K562 (cell line): ENCODE measurements around the gene TMEM117. TPM values are rescaled to one million over a fixed set of nuclear protein-coding genes. Genes with fewer than 3 reads are reported as not detected.

Source experiments
- ATAC-seq: fragments of 200-7000 bp; cut with Tn5 transposase; 3 replicates; pipeline ENCODE4 v1.9.1; 2020; ENCODE audit warnings: moderate library complexity
- BruUV-seq: library from RNA; stranded (reverse); fragments of 400-500 nt; replicated peaks from 2 replicates; lab custom pipeline; 2021; lab: Mats Ljungman, UMichigan
- CTCF ChIA-PET: fragments of 300-600 bp; formaldehyde crosslinking; extraction: SDS; loops from one replicate; lab custom pipeline; 2021; ENCODE audit warnings: low intra/inter-chr PET ratio; lab: Yijun Ruan, JAX
- POLR2A ChIA-PET: fragments of 300-600, 350-650 bp; sonication (Branson Sonifier 250); formaldehyde crosslinking; extraction: SDS; loops from one replicate; lab custom pipeline; 2021; ENCODE audit warnings: antibody characterized with exemption, inconsistent platforms; lab: Yijun Ruan, JAX
- DNase-seq, 4 experiments: peaks; one replicate each; pipeline versions ENCODE4 v3.0.0 to v3.0.0-alpha.2; 2011 to 2018; ENCODE audit warnings: low spot score in 3 of 4, mixed read lengths in 3 of 4; ENCODE audit errors: extremely low read depth in 1 of 4
- FAIRE-seq: peaks from 2 replicates; lab custom pipeline; 2011; peaks lifted over from hg19 to GRCh38; lab: Jason Lieb, UNC
- H2AFZ ChIP-seq: 2 replicates; pipeline ENCODE4 v1.6.0; 2011; ENCODE audit warnings: low read depth, low read length, control low read depth, inconsistent platforms
- H3K27ac ChIP-seq: fragments of 200-600 bp; 3 replicates; pipeline ENCODE4 v1.8.0; 2011; ENCODE audit warnings: low read depth, mild to moderate bottlenecking, control low read depth, inconsistent platforms, low read length, moderate library complexity, mixed read lengths; ENCODE audit errors: extremely low read depth
- H3K27me3 ChIP-seq, 2 experiments: fragments of 300-600 bp in 1 of 2; 2 replicates in 1 of 2; 3 replicates in 1 of 2; pipeline versions ENCODE4 v1.6.0 to v1.8.0; 2011; ENCODE audit warnings: inconsistent platforms in 2 of 2, low read length in 2 of 2, mild to moderate bottlenecking in 1 of 2, mixed read lengths in 1 of 2, moderate library complexity in 1 of 2; ENCODE audit not compliant: control insufficient read depth in 2 of 2, insufficient read depth in 2 of 2
- H3K36me3 ChIP-seq: fragments of 300-600 bp; 3 replicates; pipeline ENCODE4 v1.8.0; 2011; ENCODE audit warnings: mild to moderate bottlenecking, low read length, inconsistent platforms; ENCODE audit not compliant: control insufficient read depth, insufficient read depth
- H3K4me1 ChIP-seq, 2 experiments: fragments of 200-600 bp in 1 of 2; replicated peaks in 1 of 2; 2 replicates in 1 of 2; 3 replicates in 1 of 2; pipeline versions ENCODE4 v1.5.1 to v1.8.0; 2011; ENCODE audit warnings: inconsistent platforms in 2 of 2, low read length in 2 of 2, mild to moderate bottlenecking in 1 of 2, mixed read lengths in 1 of 2, moderate library complexity in 1 of 2; ENCODE audit not compliant: control insufficient read depth in 2 of 2, insufficient read depth in 2 of 2
- H3K4me2 ChIP-seq: 2 replicates; pipeline ENCODE4 v1.6.1; 2011; ENCODE audit warnings: low read length, control low read depth, inconsistent platforms, mixed read lengths; ENCODE audit not compliant: insufficient read depth
- H3K4me3 ChIP-seq: fragments of 200-600 bp; sonication (generic), shearing (Covaris generic); 2 replicates; pipeline ENCODE4 v1.5.1; 2016; ENCODE audit warnings: control low read depth, inconsistent platforms
- H3K79me2 ChIP-seq: fragments of 200-600 bp; 3 replicates; pipeline ENCODE4 v1.8.0; 2011; ENCODE audit warnings: low read length, inconsistent platforms; ENCODE audit not compliant: control insufficient read depth, insufficient read depth
- H3K9ac ChIP-seq, 2 experiments: 2 replicates each; pipeline versions ENCODE4 v1.6.0 to v1.6.1; 2011; ENCODE audit warnings: low read depth in 2 of 2, low read length in 2 of 2, control low read depth in 1 of 2, inconsistent platforms in 1 of 2, mild to moderate bottlenecking in 1 of 2, mixed read lengths in 1 of 2; ENCODE audit not compliant: insufficient read depth in 1 of 2
- H3K9me1 ChIP-seq: one replicate; pipeline ENCODE4 v1.6.0; 2011; ENCODE audit warnings: inconsistent platforms, mild to moderate bottlenecking, low read length, moderate library complexity; ENCODE audit not compliant: control insufficient read depth, insufficient read depth
- H3K9me3 ChIP-seq: replicated peaks from 2 replicates; pipeline ENCODE4 v1.5.1; 2011; ENCODE audit warnings: low read depth, low read length, inconsistent platforms; ENCODE audit not compliant: control insufficient read depth, insufficient read depth
- H4K20me1 ChIP-seq: replicated peaks from 2 replicates; pipeline ENCODE4 v1.6.1; 2011; ENCODE audit warnings: low read length, inconsistent platforms, mixed read lengths; ENCODE audit not compliant: control insufficient read depth, insufficient read depth
- AFF4 ChIP-seq: sonication (generic); formaldehyde crosslinking; IDR thresholded peaks from 2 replicates; pipeline ENCODE4 v1.8.0; 2023; ENCODE audit warnings: mild to moderate bottlenecking, missing genetic modification reagents
- ELF1 ChIP-seq: fragments of 200-800 bp; sonication (Bioruptor generic); IDR thresholded peaks from 2 replicates; pipeline ENCODE4 v1.6.1; 2016; ENCODE audit warnings: missing genetic modification characterization, missing compliant biosample characterization
- MTA3 ChIP-seq: fragments of 450-650 bp; formaldehyde crosslinking; IDR thresholded peaks from 2 replicates; pipeline ENCODE4 v1.6.1; 2017; ENCODE audit warnings: mild to moderate bottlenecking, borderline replicate concordance
- SREBF1 ChIP-seq: fragments of 150-350 bp; IDR thresholded peaks from 2 replicates; pipeline ENCODE4 v1.6.1; 2014; ENCODE audit warnings: antibody characterized with exemption, low read depth, low read length, borderline replicate concordance
- TCF3 ChIP-seq: sonication (generic); formaldehyde crosslinking; IDR thresholded peaks from 2 replicates; pipeline ENCODE4 v1.4.0; 2020; ENCODE audit warnings: mild to moderate bottlenecking, missing genetic modification reagents
- THRB ChIP-seq: fragments of 450-650 bp; formaldehyde crosslinking; conservative IDR thresholded peaks from 2 replicates; pipeline ENCODE4 v1.4.0; 2022; ENCODE audit warnings: mild to moderate bottlenecking, missing genetic modification characterization
- TSC22D4 ChIP-seq: fragments of 450-650 bp; IDR thresholded peaks from 2 replicates; pipeline ENCODE4 v1.6.1; 2016; ENCODE audit warnings: missing genetic modification characterization, missing biosample characterization, control low read depth
- WGBS: fragments of 100-300 bp; shearing (Covaris generic); methylation state at CpG from one replicate; pipeline ENCODE4 v1.1.6; 2016; ENCODE audit warnings: low coverage, mixed read lengths; ENCODE audit not compliant: insufficient coverage; ENCODE audit errors: missing lambda C conversion rate; 5-methylcytosine and 5-hydroxymethylcytosine counted together
- in situ Hi-C: fragments of 300-500 bp; cut with MboI; formaldehyde crosslinking; loops from 4 replicates; pipeline ENCODE4 v1.15.0; 2018; ENCODE audit warnings: inconsistent platforms, mixed read lengths
- intact Hi-C: fragments of 100-400 bp; cut with micrococcal nuclease; formaldehyde crosslinking; loops from 2 replicates; pipeline ENCODE4 v1.14.2; 2022
- polyA plus RNA-seq, 8 experiments: library from polyadenylated mRNA; depleted of rRNA in 4 of 8; stranded (reverse) in 5 of 8; unstranded in 3 of 8; fragments of >200 nt; fragmentation: Nextera tagmentation in 2 of 8; fragmentation: Illumina TruSeq in 1 of 8; extraction: Ambion mirVana in 2 of 8; extraction: Trizol in 1 of 8; gene quantifications; 2 replicates each; pipeline versions ENCODE4 v1.2.1 to v1.2.3, GENCODE V29; 2011 to 2014; ENCODE audit warnings: inconsistent platforms in 1 of 8, missing spikeins in 1 of 8
- total RNA-seq, 7 experiments: library from RNA; depleted of rRNA in 6 of 7; stranded (reverse); fragments of >200 nt in 6 of 7; fragmentation: Illumina TruSeq in 2 of 7; extraction: Trizol in 2 of 7; gene quantifications; 2 replicates each; pipeline versions ENCODE4 v1.2.1 to v1.2.3, GENCODE V29; 2011 to 2021; ENCODE audit warnings: low replicate concordance in 1 of 7
- TF ChIP-seq, protein P1 (sequence below), 2 experiments: fragments of 450-650 bp in 1 of 2; sonication (generic) in 1 of 2; formaldehyde crosslinking in 1 of 2; IDR thresholded peaks in 1 of 2; conservative IDR thresholded peaks in 1 of 2; 2 replicates each; pipeline versions ENCODE4 v1.6.1 to v1.8.1; 2016 to 2023; ENCODE audit warnings: mild to moderate bottlenecking in 2 of 2, moderate library complexity in 2 of 2, inconsistent platforms in 1 of 2, missing genetic modification reagents in 1 of 2
- TF ChIP-seq, protein P2 (sequence below): fragments of 250-450 bp; sonication (Bioruptor Pico); IDR thresholded peaks from 2 replicates; pipeline ENCODE4 v1.8.0; 2021; ENCODE audit warnings: moderate library complexity, mild to moderate bottlenecking, inconsistent platforms

The TMEM117 gene
- total and polyA plus RNA-seq, 9 of the 15 experiments (the other 6 are each of a cell fraction or from before 2014, with no cell fraction given) = 0.31 to 2.8 (median 1.0) TPM

DNA sequence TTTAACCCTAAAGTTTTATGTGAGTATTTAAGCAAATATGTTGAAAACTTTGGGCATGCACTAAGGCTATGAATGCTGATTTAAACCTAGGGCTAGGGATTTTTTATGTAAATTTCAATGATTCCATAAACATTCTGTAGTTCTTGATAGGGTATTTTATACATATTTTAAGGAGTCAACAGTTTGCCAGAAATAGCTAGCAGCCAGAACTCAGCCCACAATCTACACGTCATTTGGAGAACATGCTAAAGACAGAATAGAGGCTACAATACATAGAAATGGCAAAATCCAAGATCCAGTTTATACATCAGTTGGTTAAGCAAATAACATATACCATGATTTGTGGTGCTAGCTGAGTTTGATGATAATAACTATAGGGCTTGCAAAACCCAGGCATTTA is 184.7 kb downstream of the TMEM117 start (continued):
- TF ChIP-seq AFF4 (CRISPR knock-in tag) (no peak), TCF3 (no peak)

- Histone ChIP-seq H3K27ac (no peak overlapping the region), H3K36me3 (no peaks in the 10 kb centered on the region), H4K20me1 (no peaks in the 10 kb centered on the region), H3K79me2 (no peaks in the 10 kb centered on the region), H3K4me3 (no peak overlapping the region), H3K9ac (no peak overlapping the region), H3K4me2 (no peak overlapping the region), H3K4me1 (no peaks in the 10 kb centered on the region), H3K9me1 (no peaks in the 10 kb centered on the region), H3K9me3 (no peaks in the 10 kb centered on the region), H3K27me3 (no peaks in the 10 kb centered on the region), H2AFZ (no peak overlapping the region)
- no TSS peak for BruUV-seq
- ChIA-PET CTCF (no interaction called here), POLR2A (interaction anchor here (0.6 kb wide), 1 partner anchor 10 kb away, joined by 3 read pairs; no protein-coding TSS in a partner anchor)
- in situ Hi-C loops = loop anchor here (25.0 kb wide), 1 partner anchor 916 kb away; no protein-coding TSS in a partner anchor
- TF ChIP-seq, protein P1, sequence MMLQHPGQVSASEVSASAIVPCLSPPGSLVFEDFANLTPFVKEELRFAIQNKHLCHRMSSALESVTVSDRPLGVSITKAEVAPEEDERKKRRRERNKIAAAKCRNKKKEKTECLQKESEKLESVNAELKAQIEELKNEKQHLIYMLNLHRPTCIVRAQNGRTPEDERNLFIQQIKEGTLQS (IDR thresholded peaks at IDR 0.05) = no peak
- TF ChIP-seq, protein P1 (CRISPR knock-in tag; conservative IDR thresholded peaks at IDR 0.05) = no peak
- TF ChIP-seq, protein P2, sequence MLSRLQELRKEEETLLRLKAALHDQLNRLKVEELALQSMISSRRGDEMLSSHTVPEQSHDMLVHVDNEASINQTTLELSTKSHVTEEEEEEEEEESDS = no peak
- TF ChIP-seq ELF1 = no peak
- TF ChIP-seq SREBF1 = no peak
- TF ChIP-seq MTA3 = no peak
- no peak for TF ChIP-seq TSC22D4
- TF ChIP-seq THRB (CRISPR knock-in tag) = no peak
- 0% methylated on average over 1 of the region's 1 CpG for WGBS
- DNase-seq = no peak
- intact Hi-C loops = no loop called here
- no peak for ATAC-seq
- FAIRE-seq = no peak
Observed at GRCh38 chr12:44021471-44021971, 185.6 kb downstream of the TMEM117 start.
